Neural cell (in vitro differentiated cells): ENCODE data around the gene BTBD19. TPM values are rescaled to one million over a fixed set of nuclear protein-coding genes. Genes with fewer than 3 reads are reported as not detected.

Source experiments
- H2AFZ ChIP-seq: fragments of 200-600, 300-800 bp; sonication (generic), shearing (Covaris generic); 2 replicates; pipeline ENCODE4 v1.6.0; 2014; ENCODE audit warnings: low read depth, mild to moderate bottlenecking, antibody characterized with exemption, low read length, moderate library complexity
- H3F3A ChIP-seq: fragments of 200-600 bp; shearing (Covaris generic); 2 replicates; pipeline ENCODE4 v1.6.1; 2016; ENCODE audit warnings: mild to moderate bottlenecking, moderate library complexity, mixed read lengths, antibody characterized with exemption, low read length; ENCODE audit not compliant: insufficient read depth, poor library complexity, severe bottlenecking
- H3K27ac ChIP-seq: fragments of 200-600, 300-800 bp; sonication (generic), shearing (Covaris generic); 2 replicates; pipeline ENCODE4 v1.5.1; 2014; ENCODE audit warnings: mild to moderate bottlenecking, low read length, moderate library complexity
- H3K27me3 ChIP-seq: fragments of 300-800, 200-600 bp; sonication (generic), shearing (Covaris generic); 2 replicates; pipeline ENCODE4 v1.6.0; 2014; ENCODE audit warnings: mild to moderate bottlenecking, low read depth, low read length, moderate library complexity; ENCODE audit not compliant: insufficient read depth
- H3K36me3 ChIP-seq: fragments of 300-800, 200-600 bp; sonication (generic), shearing (Covaris generic); 2 replicates; pipeline ENCODE4 v1.5.1; 2014; ENCODE audit warnings: mild to moderate bottlenecking, antibody characterized with exemption, low read length, moderate library complexity; ENCODE audit not compliant: insufficient read depth
- H3K4me2 ChIP-seq: fragments of 300-800, 200-600 bp; sonication (generic), shearing (Covaris generic); 2 replicates; pipeline ENCODE4 v1.6.0; 2014; ENCODE audit warnings: mild to moderate bottlenecking, low read length
- H3K4me3 ChIP-seq: fragments of 300-800, 200-600 bp; sonication (generic), shearing (Covaris generic); 2 replicates; pipeline ENCODE4 v1.5.1; 2014; ENCODE audit warnings: mild to moderate bottlenecking, low read length, moderate library complexity
- H3K79me2 ChIP-seq: fragments of 200-600 bp; shearing (Covaris generic); replicated peaks from 2 replicates; pipeline ENCODE4 v1.6.0; 2014; ENCODE audit warnings: mild to moderate bottlenecking, low read length, moderate library complexity; ENCODE audit not compliant: insufficient read depth
- H3K9ac ChIP-seq: fragments of 300-800, 200-600 bp; sonication (generic), shearing (Covaris generic); 2 replicates; pipeline ENCODE4 v1.6.1; 2016; ENCODE audit warnings: mild to moderate bottlenecking, low read length, mixed read lengths
- H3K9me2 ChIP-seq: fragments of 200-600 bp; shearing (Covaris generic); 2 replicates; pipeline ENCODE4 v1.6.1; 2016; ENCODE audit warnings: mild to moderate bottlenecking, low read length, mixed read lengths; ENCODE audit not compliant: insufficient read depth
- H3K9me3 ChIP-seq: fragments of 200-600, 300-800 bp; sonication (generic), shearing (Covaris generic); 2 replicates; pipeline ENCODE4 v1.6.1; 2016; ENCODE audit warnings: mild to moderate bottlenecking, mixed run types, low read length, moderate library complexity, mixed read lengths
- H4K20me1 ChIP-seq: fragments of 200-600 bp; shearing (Covaris generic); 2 replicates; pipeline ENCODE4 v1.6.1; 2016; ENCODE audit warnings: mild to moderate bottlenecking, mixed run types; ENCODE audit not compliant: insufficient read depth
- EP300 ChIP-seq: fragments of 450-650 bp; conservative IDR thresholded peaks from 2 replicates; pipeline ENCODE4 v1.6.1; 2014; ENCODE audit warnings: antibody characterized with exemption, mild to moderate bottlenecking, moderate library complexity; ENCODE audit not compliant: poor library complexity, severe bottlenecking
- EZH2 ChIP-seq: fragments of 200-600, 300-800 bp; shearing (Covaris generic), sonication (generic); IDR thresholded peaks from 2 replicates; pipeline ENCODE4 v1.6.1; 2014; ENCODE audit warnings: antibody characterized with exemption, low read length, borderline replicate concordance, mild to moderate bottlenecking; ENCODE audit not compliant: insufficient read depth, poor library complexity, severe bottlenecking
- MXI1 ChIP-seq: fragments of 450-650 bp; conservative IDR thresholded peaks from 2 replicates; pipeline ENCODE4 v1.6.1; 2014; ENCODE audit warnings: antibody characterized with exemption, mild to moderate bottlenecking; ENCODE audit not compliant: poor library complexity, severe bottlenecking
- POLR2AphosphoS5 ChIP-seq: IDR thresholded peaks from 2 replicates; pipeline ENCODE4 v1.6.1; 2012
- RAD21 ChIP-seq: fragments of 450-650 bp; conservative IDR thresholded peaks from 2 replicates; pipeline ENCODE4 v1.6.1; 2014; ENCODE audit warnings: antibody characterized with exemption, mild to moderate bottlenecking, moderate library complexity
- SMC3 ChIP-seq: fragments of 450-650 bp; conservative IDR thresholded peaks from 2 replicates; pipeline ENCODE4 v1.6.1; 2014; ENCODE audit warnings: antibody characterized with exemption, mild to moderate bottlenecking, moderate library complexity; ENCODE audit not compliant: poor library complexity
- TAF1 ChIP-seq: IDR thresholded peaks from 2 replicates; pipeline ENCODE4 v1.6.1; 2012; ENCODE audit warnings: low read depth
- polyA plus RNA-seq: library from polyadenylated mRNA; depleted of rRNA; stranded (reverse); fragments of >200 nt; gene quantifications from 2 replicates; pipeline ENCODE4 v1.2.3, GENCODE V29; 2014
- TF ChIP-seq, protein P1 (sequence below): fragments of 450-650 bp; IDR thresholded peaks from 2 replicates; pipeline ENCODE4 v1.5.1; 2014; ENCODE audit warnings: antibody characterized with exemption, mild to moderate bottlenecking, moderate library complexity; ENCODE audit not compliant: poor library complexity, severe bottlenecking
- TF ChIP-seq, protein P2 (sequence below): IDR thresholded peaks from 2 replicates; pipeline ENCODE4 v1.6.1; 2012; ENCODE audit warnings: borderline replicate concordance

The BTBD19 gene
- polyA plus RNA-seq, 1 donor from 2014 or later = not detected

DNA sequence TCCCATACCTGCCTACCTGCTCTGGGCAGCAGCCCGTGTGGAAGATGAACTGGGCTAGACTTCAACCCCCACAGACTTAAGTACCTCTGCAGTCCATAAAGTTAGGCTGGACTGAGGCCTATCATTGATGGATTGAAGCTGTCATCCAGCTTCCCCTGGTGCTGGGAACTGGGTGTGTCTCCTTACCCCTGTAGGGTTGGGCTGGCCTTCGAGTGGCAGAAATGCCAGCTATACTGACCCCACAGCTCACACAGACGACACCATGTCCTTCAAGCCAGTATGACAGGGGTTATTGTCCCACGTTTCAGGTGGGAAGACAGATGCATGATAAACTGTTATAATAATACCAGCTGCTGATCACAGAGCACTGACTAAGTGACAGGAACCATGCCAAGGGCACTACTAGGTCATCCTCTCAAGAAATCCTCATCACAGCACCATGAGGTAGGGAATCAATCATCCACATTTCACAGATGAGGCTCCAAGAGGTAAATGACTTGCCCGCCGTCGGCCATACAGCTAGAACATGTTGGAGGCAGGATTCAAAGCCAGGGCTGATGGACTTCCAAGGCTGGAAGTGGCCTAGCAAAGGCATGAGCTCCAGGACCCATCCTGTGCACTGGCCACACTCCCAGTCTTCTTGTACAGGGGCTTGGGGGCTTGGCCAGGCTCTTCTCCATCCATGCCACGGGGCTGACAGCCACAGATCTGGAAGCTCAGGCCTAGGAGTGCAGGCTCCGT is 20.0 kb upstream of the BTBD19 start, which contains the start of gene BEST4:
Gene BEST4 (minus strand): TSS at position 51 of the 741 bp plus-strand sequence. CDS start 465 bp downstream, outside the sequence.
- Histone ChIP-seq H3F3A (no peaks in the 10 kb centered on the region), H3K9me3 (no peaks in the 10 kb centered on the region), H3K9ac (no peak within 1 kb of the TSS), H3K27ac (no peak within 1 kb of the TSS), H3K4me3 (no peak within 1 kb of the TSS), H2AFZ (no peak within 1 kb of the TSS), H4K20me1 (no peaks in the 10 kb centered on the region), H3K9me2 (no peaks in the 10 kb centered on the region), H3K4me2 (no peak within 1 kb of the TSS), H3K36me3 (no peaks in the 10 kb centered on the region), H3K79me2 (no peaks in the 10 kb centered on the region), H3K27me3 (peaks cover 24% of the 10 kb centered on the region)
- TF ChIP-seq EP300 = no peak
- TF ChIP-seq TAF1 = no peak
- TF ChIP-seq, protein P1, sequence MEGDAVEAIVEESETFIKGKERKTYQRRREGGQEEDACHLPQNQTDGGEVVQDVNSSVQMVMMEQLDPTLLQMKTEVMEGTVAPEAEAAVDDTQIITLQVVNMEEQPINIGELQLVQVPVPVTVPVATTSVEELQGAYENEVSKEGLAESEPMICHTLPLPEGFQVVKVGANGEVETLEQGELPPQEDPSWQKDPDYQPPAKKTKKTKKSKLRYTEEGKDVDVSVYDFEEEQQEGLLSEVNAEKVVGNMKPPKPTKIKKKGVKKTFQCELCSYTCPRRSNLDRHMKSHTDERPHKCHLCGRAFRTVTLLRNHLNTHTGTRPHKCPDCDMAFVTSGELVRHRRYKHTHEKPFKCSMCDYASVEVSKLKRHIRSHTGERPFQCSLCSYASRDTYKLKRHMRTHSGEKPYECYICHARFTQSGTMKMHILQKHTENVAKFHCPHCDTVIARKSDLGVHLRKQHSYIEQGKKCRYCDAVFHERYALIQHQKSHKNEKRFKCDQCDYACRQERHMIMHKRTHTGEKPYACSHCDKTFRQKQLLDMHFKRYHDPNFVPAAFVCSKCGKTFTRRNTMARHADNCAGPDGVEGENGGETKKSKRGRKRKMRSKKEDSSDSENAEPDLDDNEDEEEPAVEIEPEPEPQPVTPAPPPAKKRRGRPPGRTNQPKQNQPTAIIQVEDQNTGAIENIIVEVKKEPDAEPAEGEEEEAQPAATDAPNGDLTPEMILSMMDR = no peak

DNA sequence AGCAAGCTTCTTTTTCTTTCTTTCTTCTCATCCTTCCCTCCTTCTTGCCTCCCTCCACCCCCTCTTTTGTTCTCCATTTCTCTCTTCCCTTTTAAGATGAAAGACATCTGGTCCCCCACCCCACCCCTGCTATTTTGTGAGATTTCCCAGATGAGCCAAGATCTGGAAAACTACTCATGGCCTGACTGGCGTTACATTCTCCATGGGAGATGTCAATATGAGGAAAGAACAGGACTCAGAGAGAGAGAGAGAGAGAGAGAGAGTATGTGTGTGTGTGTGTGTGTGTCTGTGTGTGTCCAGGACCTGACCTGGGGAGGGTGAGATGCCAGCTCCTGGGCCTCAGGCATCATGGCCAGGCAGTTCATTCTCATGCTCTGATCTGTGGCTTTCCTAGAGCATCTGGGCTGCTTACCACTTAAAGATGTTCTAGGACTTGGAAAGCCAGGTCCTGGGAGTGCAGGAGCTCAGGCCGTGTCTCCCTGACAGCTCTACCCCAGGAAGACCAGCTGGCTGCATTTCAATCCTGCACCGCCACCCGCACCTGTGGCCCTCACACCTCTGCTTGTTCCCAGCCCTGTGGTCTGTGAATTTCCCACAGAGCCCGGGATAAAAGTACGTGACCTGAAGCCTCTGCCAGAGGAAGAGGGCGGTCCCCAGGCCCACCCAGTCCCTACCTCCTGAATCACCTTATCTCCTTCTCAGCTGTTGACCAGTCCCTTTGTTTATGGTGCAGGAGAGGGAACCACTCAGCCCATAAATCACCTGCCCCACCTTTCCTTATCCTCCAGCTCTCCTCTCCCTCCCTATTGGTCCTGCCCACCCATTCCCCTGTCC is 17.1 kb upstream of the BTBD19 start:
- TF ChIP-seq SMC3 (no peak), POLR2AphosphoS5 (no peak), RAD21 (no peak), MXI1 (no peak), EZH2 (no peak), TAF1 (no peak), EP300 (no peak)
- TF ChIP-seq, protein P2, sequence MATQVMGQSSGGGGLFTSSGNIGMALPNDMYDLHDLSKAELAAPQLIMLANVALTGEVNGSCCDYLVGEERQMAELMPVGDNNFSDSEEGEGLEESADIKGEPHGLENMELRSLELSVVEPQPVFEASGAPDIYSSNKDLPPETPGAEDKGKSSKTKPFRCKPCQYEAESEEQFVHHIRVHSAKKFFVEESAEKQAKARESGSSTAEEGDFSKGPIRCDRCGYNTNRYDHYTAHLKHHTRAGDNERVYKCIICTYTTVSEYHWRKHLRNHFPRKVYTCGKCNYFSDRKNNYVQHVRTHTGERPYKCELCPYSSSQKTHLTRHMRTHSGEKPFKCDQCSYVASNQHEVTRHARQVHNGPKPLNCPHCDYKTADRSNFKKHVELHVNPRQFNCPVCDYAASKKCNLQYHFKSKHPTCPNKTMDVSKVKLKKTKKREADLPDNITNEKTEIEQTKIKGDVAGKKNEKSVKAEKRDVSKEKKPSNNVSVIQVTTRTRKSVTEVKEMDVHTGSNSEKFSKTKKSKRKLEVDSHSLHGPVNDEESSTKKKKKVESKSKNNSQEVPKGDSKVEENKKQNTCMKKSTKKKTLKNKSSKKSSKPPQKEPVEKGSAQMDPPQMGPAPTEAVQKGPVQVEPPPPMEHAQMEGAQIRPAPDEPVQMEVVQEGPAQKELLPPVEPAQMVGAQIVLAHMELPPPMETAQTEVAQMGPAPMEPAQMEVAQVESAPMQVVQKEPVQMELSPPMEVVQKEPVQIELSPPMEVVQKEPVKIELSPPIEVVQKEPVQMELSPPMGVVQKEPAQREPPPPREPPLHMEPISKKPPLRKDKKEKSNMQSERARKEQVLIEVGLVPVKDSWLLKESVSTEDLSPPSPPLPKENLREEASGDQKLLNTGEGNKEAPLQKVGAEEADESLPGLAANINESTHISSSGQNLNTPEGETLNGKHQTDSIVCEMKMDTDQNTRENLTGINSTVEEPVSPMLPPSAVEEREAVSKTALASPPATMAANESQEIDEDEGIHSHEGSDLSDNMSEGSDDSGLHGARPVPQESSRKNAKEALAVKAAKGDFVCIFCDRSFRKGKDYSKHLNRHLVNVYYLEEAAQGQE = no peak
- TF ChIP-seq, protein P1 = no peak
- H3K9me2 ChIP-seq = no peaks in the 10 kb centered on the region
- H3K27me3 ChIP-seq = no peaks in the 10 kb centered on the region
- no peak overlapping the region for H3K27ac ChIP-seq
- no peak overlapping the region for H3K9ac ChIP-seq
- H3K4me2 ChIP-seq = no peak overlapping the region
- H3K9me3 ChIP-seq = no peaks in the 10 kb centered on the region
- H4K20me1 ChIP-seq = no peaks in the 10 kb centered on the region
- H3K79me2 ChIP-seq = no peaks in the 10 kb centered on the region
- no peak overlapping the region for H3K4me3 ChIP-seq
- no peaks in the 10 kb centered on the region for H3F3A ChIP-seq
- no peaks in the 10 kb centered on the region for H3K36me3 ChIP-seq
- no peak overlapping the region for H2AFZ ChIP-seq
